Measurements from ENCODE around the gene IL36RN. TPM values are rescaled to one million over a fixed set of nuclear protein-coding genes. Genes with fewer than 3 reads are reported as not detected.

The IL36RN gene
- not detected for total RNA-seq
- long read RNA-seq = 0 reads

DNA sequence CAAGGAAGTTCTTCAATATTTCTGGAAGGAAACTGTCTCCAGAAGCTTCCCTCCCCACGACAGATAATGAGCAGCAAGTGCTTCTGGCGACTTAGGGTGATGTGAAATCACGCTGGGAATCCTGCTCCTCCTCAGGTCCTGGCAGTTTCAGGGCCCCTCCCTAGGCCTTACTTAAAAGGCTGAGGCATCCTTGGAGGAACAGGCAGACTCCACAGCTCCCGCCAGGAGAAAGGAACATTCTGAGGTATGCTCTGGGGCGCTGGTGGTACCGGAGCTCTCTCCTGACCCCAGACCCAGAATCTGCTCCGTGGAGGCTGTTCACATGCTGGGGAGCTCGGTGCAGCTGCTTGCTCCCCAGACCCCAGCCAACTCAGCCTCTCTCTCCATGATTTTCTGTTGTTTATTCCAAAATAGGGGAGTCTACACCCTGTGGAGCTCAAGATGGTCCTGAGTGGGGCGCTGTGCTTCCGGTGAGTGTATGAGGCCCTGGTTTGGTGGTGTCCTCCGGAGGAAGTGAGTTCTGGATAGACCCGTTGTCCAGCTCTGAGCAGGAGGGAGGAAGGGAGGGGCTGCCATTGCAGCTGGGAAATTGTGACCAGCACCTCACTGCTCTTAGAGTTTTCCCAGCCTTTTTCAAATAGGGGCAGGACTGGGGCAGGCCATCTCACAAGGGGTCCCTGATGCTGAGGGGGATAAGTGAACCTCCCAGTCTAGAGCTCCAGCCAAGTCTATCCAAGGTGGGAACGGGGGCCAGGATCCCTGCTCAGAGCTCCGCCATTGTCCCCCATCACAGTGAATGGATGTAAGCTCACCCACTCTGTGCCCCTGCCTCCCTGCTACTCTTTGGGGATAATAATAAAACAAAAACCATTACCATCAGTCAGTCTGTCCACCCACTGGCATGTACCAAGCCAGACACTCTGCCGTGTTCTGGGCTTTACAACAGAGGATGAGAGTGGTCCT is at the start of gene IL36RN:
TSS of gene IL36RN (plus strand) at position 201 of the 963 bp plus-strand sequence. CDS start at position 442, 241 bp downstream.
- Histone ChIP-seq H3K4me3 (no peak within 1 kb of the TSS), H3K9me3 (no peaks in the 10 kb centered on the region), H3K27me3 (no peaks in the 10 kb centered on the region), H3K36me3 (no peaks in the 10 kb centered on the region), H3K27ac (no peak within 1 kb of the TSS), H3K4me1 (no peaks in the 10 kb centered on the region)
- ATAC-seq (no peak), DNase-seq (no peak)
- intact Hi-C loops (cut with DNase I) = no loop called here
- TF ChIP-seq, protein P1, sequence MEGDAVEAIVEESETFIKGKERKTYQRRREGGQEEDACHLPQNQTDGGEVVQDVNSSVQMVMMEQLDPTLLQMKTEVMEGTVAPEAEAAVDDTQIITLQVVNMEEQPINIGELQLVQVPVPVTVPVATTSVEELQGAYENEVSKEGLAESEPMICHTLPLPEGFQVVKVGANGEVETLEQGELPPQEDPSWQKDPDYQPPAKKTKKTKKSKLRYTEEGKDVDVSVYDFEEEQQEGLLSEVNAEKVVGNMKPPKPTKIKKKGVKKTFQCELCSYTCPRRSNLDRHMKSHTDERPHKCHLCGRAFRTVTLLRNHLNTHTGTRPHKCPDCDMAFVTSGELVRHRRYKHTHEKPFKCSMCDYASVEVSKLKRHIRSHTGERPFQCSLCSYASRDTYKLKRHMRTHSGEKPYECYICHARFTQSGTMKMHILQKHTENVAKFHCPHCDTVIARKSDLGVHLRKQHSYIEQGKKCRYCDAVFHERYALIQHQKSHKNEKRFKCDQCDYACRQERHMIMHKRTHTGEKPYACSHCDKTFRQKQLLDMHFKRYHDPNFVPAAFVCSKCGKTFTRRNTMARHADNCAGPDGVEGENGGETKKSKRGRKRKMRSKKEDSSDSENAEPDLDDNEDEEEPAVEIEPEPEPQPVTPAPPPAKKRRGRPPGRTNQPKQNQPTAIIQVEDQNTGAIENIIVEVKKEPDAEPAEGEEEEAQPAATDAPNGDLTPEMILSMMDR (IDR thresholded peaks at IDR 0.05) = no peak

- H3K9me3 ChIP-seq = no peaks in the 10 kb centered on the region
- intact Hi-C loops (cut with DNase I) = no loop called here
- no peaks in the 10 kb centered on the region for H3K36me3 ChIP-seq
- H3K4me3 ChIP-seq = no peak overlapping the region
- DNase-seq = no peak
- H3K27me3 ChIP-seq = no peaks in the 10 kb centered on the region
- H3K27ac ChIP-seq = no peak overlapping the region
- no peaks in the 10 kb centered on the region for H3K4me1 ChIP-seq
- ATAC-seq = no peak
- TF ChIP-seq, protein P1 (IDR thresholded peaks at IDR 0.05) = no peak
Measured at GRCh38 chr2:113009622-113010021, 49.4 kb upstream of the IL36RN start.

DNA sequence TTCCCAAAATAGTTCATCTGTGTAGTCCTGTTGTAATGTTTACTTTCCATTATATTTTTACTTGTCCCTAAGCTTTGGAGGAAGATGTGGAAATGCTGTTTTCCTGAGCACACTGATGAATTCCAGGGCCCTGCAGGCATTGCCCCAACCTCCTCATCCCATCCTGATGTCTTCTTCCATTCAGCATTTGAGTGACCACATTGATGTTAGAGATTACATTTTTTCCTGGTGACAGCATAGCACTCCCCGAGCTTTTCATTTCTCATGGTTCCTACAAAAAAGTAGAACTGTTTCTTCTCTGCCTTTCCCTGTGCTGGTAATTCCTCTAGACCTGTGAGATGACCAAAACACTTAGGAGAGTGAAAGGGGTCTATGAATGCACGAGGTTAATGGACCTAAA is 48.9 kb upstream of the IL36RN start:
- TF ChIP-seq, protein P1 (IDR thresholded peaks at IDR 0.05) = no peak
- intact Hi-C loops (cut with DNase I) = no loop called here

DNA sequence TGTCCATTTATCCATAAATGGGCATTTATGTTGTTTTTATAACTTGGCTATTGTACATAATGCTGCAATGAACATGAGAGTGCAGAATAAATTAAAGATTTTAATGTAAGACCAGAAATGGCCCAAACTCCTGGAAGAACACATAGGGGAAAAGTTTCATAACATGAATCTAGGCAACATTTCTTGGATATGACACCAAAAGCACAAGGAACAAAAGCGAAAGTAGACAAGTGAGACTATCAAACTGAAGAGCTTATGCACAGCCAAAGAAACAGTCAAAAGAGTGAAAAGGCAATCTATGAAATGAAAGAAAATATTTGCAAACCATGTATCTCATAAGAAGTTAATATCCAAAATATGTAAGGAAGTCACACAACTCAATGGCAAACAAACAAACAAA is 47.9 kb upstream of the IL36RN start:
- no peak overlapping the region for H3K4me3 ChIP-seq
- H3K9me3 ChIP-seq = no peaks in the 10 kb centered on the region
- DNase-seq = no peak
- TF ChIP-seq, protein P1 (IDR thresholded peaks at IDR 0.05) = no peak
- H3K4me1 ChIP-seq = no peaks in the 10 kb centered on the region
- intact Hi-C loops (cut with DNase I) = no loop called here
- peaks cover 14% of the 10 kb centered on the region for H3K27me3 ChIP-seq
- no peak for ATAC-seq
- no peaks in the 10 kb centered on the region for H3K36me3 ChIP-seq
- no peak overlapping the region for H3K27ac ChIP-seq

More for the DNA sequence above, 48.9 kb upstream of the IL36RN start:
- Histone ChIP-seq H3K4me3 (no peak overlapping the region), H3K27me3 (peaks cover 4% of the 10 kb centered on the region), H3K36me3 (no peaks in the 10 kb centered on the region), H3K4me1 (no peaks in the 10 kb centered on the region), H3K9me3 (no peaks in the 10 kb centered on the region), H3K27ac (no peak overlapping the region)
- no peak for DNase-seq
- no peak for ATAC-seq

- intact Hi-C loops (cut with DNase I) = no loop called here
- TF ChIP-seq, protein P1 (IDR thresholded peaks at IDR 0.05) = no peak
- DNase-seq = no peak
- no peak for ATAC-seq
- Histone ChIP-seq H3K27ac (no peak overlapping the region), H3K36me3 (no peaks in the 10 kb centered on the region), H3K27me3 (peaks cover 14% of the 10 kb centered on the region), H3K9me3 (no peaks in the 10 kb centered on the region), H3K4me1 (no peaks in the 10 kb centered on the region), H3K4me3 (no peak overlapping the region)
Measured at GRCh38 chr2:113012436-113013335, 46.3 kb upstream of the IL36RN start.
